GM21423 (cell line): Measurements from ENCODE around the gene MFNG.
"Not testable (repeated sequence)": the region's sequence is repeated elsewhere in the genome, so short reads cannot be mapped to it uniquely, and the experiment has no call there.

Source experiments
- ATAC-seq: cut with Tn5 transposase; IDR thresholded peaks from one replicate; pipeline ENCODE4 v1.9.1; 2021; ENCODE audit warnings: mild to moderate bottlenecking, moderate library complexity; ENCODE audit not compliant: unreplicated experiment

MFNG gene

GRCh38 chr22:37486224-37486845 is at the start of gene MFNG:
Gene MFNG, minus strand, starts transcription at chr22:37486384. Its CDS starts 207 bp downstream, at chr22:37486177.
- peak; percentile 51 for ATAC-seq

- no peak for ATAC-seq
Measured at GRCh38 chr22:37535159-37535558, 49.0 kb upstream of the MFNG start.

GRCh38 chr22:37534445-37534844 is 48.3 kb upstream of the MFNG start:
- no peak for ATAC-seq

- ATAC-seq, result no peak
Measured at GRCh38 chr22:37533995-37534394, 47.8 kb upstream of the MFNG start.

GRCh38 chr22:37529652-37530345 is 43.6 kb upstream of the MFNG start:
- no peak for ATAC-seq

- not testable (repeated sequence) for ATAC-seq
Measured at GRCh38 chr22:37527952-37528351, 41.8 kb upstream of the MFNG start.

GRCh38 chr22:37527081-37527752 is 41.0 kb upstream of the MFNG start:
- not testable (repeated sequence) for ATAC-seq

GRCh38 chr22:37526376-37526775 is 40.2 kb upstream of the MFNG start:
- ATAC-seq, result no peak

GRCh38 chr22:37525746-37526350 is 39.7 kb upstream of the MFNG start:
- ATAC-seq, result no peak

- ATAC-seq, result no peak
Measured at GRCh38 chr22:37525073-37525745, 39.0 kb upstream of the MFNG start.

- ATAC-seq, result no peak
Measured at GRCh38 chr22:37522482-37522881, 36.3 kb upstream of the MFNG start.

GRCh38 chr22:37521236-37521739 is 35.1 kb upstream of the MFNG start:
- no peak for ATAC-seq

- ATAC-seq, result no peak
Measured at GRCh38 chr22:37520776-37521191, 34.6 kb upstream of the MFNG start.

- no peak for ATAC-seq
Measured at GRCh38 chr22:37519268-37520195, 33.3 kb upstream of the MFNG start, which contains the start of gene CARD10. Gene CARD10, minus strand, starts transcription at chr22:37519415. Its CDS starts 215 bp downstream, at chr22:37519200.

GRCh38 chr22:37518509-37519267 is 32.5 kb upstream of the MFNG start:
- ATAC-seq, result no peak

- no peak for ATAC-seq
Measured at GRCh38 chr22:37517826-37518450, 31.8 kb upstream of the MFNG start.

- no peak for ATAC-seq
Measured at GRCh38 chr22:37516456-37516855, 30.3 kb upstream of the MFNG start.

- ATAC-seq, result no peak
Measured at GRCh38 chr22:37515901-37516300, 29.7 kb upstream of the MFNG start.
